NCI-H345 treated with DMSO at 0.1 percent for 48 hours (cell line): ENCODE data around the gene SLC43A3.
"Not testable (repeated sequence)": the region's sequence is repeated elsewhere in the genome, so short reads cannot be mapped to it uniquely, and the experiment has no call there.

Experiments used
- DNase-seq: peaks from one replicate; lab custom pipeline; 2025; ENCODE audit not compliant: unreplicated experiment; lab: John Stamatoyannopoulos, UW

The SLC43A3 gene

DNA sequence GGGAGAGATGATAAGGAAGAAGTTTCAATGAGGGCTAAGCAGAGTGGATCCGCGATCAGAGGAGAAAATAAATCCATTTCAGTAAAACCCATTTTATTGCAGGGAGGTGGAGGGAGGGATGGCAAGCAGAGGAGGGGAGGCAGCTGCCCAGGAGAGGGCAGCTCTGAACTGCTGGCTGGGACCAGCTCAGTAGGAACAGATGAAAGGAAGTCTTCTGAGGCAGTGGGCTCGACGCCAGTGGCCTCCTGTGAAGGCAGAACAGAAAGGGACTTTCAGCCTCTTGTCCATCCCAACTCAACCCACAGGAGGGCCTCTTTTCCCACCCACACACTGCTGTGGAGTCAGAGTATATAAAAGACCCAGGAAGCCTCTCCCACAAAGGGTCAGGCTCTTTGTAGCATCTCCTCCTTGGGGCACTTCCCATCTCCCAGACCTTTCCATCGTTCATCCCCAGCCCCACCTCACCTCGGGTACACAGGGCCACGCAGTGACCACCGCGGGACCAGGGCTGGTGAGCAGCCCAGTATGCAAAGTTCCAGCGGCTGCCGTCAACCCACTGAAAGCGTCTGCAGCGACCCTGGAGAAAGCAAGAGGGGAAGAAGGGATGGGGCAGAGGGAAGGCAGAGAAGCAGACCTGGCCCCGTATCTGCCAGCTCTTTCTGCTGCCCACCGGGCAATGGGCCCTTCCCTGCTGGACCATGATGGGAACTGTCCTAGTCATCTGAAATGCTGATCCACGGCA lies 39.5 kb downstream of the SLC43A3 start:
- DNase-seq = no peak

DNA sequence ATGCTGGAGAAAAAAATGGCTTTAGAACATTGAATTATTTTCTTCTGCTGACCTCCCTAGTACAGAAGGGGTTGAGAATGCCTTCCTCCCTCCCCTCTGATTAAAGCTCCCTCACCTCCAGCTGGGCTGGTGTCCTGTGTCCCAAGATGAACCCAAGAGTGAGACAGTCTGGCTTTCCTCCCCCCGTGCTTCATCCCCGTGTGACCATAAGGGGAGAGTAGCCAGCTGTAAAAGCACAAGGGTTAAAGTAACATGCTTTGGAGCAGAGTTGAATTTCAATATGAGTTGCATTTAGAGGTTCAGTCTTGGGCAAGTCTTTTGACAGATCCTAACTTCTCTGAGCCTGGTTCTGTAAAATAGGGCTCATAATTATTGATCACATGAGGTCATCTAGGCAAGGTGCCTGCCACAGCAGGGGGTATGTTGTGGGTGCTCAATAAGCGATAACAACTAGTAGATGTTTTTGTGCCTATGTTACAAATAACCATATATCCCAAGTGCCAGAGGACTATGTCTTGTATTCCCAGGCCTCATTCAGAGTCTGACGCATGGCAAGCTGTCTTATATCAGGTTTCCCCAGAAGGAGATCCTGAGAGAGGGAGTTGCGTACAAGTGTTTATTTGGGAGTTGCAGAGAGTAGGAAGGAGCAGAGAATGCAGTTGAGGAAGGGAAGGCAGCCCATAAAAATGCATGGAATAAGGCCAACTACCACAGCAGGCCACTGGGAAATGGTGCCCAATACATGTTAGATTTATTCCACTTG lies 40.6 kb downstream of the SLC43A3 start:
- no peak for DNase-seq

DNA sequence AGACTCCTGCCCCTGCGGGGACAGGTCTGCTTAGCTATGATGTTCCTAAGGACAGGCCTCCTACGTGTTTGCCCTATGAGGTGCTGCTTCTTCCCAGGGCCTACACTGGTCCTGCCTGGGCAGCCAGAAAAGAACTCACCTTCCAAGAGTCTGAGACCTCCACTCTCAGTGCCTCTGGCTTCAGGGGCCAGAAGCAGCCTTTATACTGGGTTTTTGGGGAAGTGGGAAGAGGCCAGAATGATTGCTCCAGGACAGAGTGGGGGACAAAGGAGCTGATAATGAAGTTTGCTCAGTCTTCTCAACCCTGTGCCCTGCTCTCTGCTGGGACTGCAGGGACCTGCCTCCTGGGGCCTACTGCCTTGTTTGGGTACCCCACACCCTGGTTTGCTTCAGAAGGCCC lies 45.9 kb downstream of the SLC43A3 start, which contains the start of gene PRG3:
Gene PRG3 (minus strand): TSS at position 176 of the 400 bp plus-strand sequence. CDS start 442 bp downstream, outside the sequence.
- no peak for DNase-seq

GRCh38 chr11:57379732-57380131 lies 47.2 kb downstream of the SLC43A3 start:
- DNase-seq = no peak

DNA sequence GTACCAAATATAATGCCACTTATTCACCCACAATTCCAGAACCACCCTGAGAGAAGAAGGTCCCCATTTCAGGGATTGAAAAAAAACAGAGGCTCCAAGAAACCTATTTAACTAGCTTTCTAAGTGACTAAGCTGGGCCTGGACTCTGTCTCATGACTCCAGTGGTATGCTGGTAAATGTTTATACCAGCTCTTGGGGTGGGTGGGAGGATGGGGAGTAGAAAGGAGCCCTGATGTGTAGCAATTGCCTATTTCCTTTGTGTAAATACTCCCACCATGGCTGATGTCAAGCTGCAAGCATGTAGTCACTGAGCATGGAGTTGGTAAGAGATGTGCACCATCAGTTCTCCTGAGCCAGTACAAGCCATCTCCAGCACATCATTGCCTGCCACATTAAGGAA lies 48.7 kb downstream of the SLC43A3 start:
- no peak for DNase-seq

GRCh38 chr11:57377107-57377506 lies 49.8 kb downstream of the SLC43A3 start:
- DNase-seq = no peak

DNA sequence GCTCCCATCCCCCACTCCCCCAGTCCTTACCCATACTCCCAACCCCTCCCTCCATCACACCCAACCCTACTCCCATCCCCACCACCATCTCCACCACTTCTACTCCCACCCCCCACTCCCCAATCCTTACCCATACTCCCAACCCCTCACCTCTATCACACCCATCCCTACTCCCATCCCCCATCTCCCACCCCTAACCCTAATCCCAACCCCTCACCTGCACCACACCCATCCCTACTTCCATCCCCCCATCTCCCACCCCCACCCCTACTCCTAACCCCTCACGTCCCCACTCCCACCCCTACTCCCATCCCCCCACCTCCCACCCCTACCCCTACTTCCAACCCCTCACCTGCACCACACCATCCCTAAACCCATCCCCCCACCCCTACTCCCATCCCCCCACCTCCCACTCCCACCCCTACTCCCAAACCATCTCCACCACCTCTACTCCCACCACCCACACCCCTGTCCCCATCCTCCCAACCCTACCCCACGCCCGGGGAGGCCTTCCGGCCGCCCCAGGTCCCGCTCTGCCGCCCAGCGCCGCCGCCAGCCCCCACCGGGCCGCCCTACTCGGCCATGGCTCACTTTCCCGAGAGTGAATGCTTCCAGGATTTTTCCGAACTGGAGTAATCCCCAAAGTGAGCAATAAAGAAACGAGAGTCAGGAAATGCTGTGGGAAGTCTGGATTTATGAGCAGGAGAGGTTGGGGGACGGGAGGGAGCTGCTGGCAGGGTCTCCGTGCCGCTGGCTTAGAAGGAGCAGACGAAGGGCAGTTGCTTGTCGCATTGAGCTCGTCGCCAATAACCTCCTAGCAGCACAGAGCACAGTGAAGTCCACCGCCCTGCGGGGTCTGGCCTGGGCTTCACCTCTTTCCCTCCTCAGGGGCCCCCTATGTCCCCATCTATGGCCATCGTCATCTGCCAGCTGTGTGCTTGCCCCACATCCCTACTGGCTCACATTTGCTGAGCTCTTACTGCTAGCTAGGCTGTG lies 50.5 kb downstream of the SLC43A3 start:
- no peak for DNase-seq

DNA sequence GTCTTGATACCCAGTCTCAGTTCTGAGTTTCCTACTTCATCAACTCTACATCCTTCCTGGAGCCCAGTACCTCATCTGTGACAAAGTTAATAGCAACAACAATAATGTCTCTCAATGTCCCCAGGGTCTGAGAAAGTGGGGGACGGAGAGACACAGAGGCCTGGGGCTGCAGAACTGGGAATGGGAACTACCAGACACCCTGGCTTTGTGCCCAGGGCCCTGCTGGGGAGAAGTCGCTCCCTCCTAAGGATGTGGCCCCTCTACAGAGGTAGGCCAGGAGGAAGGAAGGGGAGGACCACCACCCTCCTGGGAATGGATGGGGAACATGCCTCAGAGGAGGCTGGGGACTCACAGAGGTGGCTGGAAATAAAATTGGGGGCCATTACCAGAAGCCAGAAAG lies 51.4 kb downstream of the SLC43A3 start:
- no peak for DNase-seq

- no peak for DNase-seq
Observed at GRCh38 chr11:57374966-57375365, 52.0 kb downstream of the SLC43A3 start.

DNA sequence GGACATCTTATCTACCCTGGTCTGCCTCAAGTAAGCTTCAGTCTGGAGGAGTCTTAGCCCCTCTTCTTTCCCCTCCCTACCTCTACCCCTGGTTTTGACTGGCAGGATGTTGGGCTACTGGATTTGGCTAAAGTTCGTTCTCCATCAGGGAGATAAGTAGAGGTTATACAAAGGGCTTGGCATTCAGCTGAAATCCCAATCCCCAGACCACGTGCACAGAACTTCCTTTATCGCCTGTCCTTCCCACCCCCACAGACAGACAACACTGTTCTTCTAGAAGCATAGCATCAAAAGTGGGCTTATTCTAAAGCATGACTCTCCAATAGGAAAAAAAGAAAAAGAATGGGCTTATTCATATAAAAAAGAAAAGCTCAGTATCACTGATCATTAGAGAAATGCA lies 53.8 kb downstream of the SLC43A3 start:
- DNase-seq = no peak

DNA sequence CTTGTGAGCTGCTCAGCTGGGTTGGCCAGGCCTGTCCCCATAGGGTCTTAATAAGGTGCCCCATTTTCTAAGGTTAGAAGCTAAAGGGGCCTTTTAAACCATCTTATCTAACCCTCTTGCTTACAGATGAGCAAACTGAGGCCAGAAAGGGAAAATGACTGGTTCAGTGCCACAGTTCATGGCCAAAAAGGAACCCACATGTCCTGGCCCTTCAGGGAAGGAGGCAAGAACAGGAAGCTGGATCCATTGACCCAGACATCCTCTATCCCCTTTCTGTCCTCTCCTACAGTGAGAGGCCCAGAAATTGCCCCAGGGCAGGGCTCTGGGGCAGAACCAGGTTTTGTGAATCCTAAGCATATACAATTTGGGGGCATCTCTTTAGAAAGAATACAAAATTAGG lies 56.0 kb downstream of the SLC43A3 start:
- DNase-seq = no peak

DNA sequence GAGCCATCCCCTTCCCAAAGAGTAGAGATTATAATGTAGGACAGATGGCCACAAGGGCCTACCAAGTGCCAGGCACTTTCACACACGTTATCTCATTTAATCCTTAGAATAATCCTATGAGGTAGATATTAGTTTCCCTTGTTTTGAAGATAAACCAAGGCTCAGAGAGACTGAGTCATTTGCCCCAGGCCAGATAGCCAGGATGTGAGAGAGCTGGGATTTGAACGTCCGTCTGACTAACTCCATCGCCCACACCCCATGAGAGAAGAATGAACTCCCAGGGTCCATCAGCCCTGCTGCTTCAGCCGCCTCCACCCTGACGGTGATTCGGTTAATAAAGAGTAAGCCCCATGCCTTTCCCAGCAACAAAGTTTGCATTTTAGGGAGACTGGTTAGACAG lies 56.7 kb downstream of the SLC43A3 start:
- no peak for DNase-seq

DNA sequence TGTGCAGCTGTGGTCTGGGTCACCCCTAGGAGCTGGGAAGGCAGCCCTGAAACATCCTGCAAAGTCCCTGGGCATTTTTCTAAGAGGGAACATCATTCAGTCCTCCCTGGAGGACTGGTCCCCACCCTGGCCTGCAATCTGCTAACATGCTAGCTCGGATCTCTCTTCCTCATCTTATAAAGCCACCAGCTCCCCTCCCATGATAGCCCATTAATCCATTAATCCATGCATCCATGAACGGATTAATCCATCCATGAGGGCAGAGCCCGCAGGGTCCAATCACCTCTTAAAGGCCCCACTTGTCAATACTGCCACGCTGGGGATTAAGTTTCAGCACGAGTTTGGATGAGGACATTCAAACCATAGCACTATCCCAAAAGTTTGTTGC lies 58.1 kb downstream of the SLC43A3 start:
- DNase-seq = no peak

- DNase-seq = no peak
Observed at GRCh38 chr11:57368106-57368844, 58.6 kb downstream of the SLC43A3 start.

- DNase-seq = no peak
Observed at GRCh38 chr11:57364851-57365660, 61.9 kb downstream of the SLC43A3 start.

DNA sequence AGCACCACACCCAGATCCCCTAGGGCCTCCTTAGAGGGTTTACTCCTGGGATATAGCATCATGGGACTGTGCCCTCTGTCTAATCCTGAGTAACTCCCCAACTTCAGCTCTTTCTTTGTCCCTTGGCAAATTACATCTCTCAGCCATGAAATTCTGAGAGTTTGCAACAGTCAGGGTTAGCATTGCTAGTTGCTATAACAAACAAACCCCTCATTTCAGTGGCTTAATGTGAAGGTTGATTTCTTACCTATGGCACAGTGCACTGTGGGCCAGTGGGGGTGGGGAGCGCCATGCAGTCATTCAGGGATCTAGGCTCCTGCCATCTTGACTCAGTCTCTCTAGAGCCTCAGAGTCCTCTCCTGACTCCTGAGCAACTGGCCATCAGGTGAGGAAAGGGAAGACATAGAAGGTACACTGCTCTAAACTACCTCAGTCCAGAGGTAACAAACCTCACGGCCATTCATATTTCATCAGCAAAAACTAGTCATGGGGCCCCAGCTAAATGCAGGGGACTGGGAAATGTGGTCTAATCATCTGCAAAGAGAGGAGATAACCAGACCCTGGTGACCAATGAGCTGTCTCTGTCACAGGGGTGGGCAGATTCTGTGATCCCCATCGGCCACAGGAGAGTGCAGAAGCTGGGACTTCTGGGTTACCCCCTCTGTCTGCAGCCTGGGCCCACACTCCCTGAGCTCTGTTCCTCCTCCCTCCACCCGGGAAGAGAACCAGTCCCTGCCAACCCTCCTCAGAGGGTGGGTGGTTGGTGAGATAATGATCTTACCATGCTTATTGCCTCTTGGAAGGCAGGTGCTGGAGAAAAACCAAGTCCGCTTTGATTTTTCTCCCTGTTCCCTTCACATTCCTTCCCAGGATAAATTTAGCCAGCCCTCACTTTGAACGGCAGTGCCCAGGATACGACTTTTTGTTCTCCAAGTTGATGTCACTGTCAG lies 63.5 kb downstream of the SLC43A3 start:
- no peak for DNase-seq

DNA sequence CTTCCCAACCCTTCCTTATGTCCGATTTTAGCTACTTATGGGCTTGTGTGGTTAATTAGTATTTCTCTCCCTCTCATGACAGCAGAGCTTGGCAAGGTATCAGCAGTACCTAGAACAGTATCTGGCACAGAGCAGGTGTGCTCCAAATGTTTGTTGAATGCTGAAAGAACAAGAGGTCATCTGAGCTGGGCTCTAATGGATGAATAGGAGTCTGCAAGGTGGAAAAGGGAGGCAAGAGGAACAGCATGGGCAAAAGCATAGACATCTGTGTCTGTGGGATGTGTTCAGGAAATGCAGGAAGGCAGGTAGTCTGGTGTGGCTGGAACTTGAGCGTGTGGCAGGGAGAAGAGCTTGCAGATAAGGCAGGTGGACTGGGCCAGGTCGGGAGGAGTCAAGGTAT lies 65.0 kb downstream of the SLC43A3 start:
- DNase-seq = no peak

DNA sequence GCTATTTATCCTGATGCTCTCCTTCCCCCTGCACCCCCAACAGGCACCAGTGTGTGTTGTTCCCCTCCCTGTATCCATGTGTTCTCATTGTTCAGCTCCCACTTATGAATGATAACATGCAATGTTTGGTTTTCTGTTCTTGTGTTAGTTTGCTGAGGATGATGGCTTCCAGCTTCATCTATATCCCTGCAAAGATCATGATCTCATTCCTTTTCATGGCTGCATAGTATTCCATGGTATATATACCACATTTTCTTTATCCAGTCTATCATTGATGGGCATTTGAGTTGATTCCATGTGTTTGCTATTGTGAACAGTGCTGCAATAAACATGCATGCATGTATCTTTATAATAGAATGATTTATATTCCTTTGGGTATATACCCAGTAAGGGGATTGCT lies 65.5 kb downstream of the SLC43A3 start:
- DNase-seq = not testable (repeated sequence)

DNA sequence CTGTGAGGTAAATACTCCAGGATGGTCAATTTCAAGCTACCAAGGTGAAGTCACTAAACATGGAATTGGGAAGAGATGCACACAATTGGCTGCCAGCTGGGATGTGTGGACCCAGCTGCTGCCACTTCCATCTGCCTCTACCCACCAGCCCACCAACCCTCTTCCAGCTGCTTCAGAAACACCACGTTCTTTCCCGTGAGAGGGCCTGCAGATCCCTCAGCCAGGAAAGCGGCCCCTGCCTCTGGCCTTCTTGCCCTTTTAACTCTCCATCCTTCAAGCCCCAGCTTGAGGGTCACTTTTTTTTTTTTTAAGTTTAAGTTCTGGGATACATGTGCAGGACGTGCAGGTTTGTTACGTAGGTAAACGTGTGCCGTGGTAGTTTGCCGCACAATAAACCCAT lies 65.9 kb downstream of the SLC43A3 start:
- no peak for DNase-seq
